Sigmoid colon (tissue), 4 donors: ENCODE results near the gene ASTN1.

Experiments
- CTCF ChIP-seq, 4 experiments: fragments of 450-650 bp in 3 of 4; fragments of 200-600 bp in 1 of 4; IDR thresholded peaks; one replicate each; pipeline ENCODE4 v1.5.1; 2016 to 2019; ENCODE audit warnings: antibody characterized with exemption in 4 of 4, mild to moderate bottlenecking in 3 of 4, moderate library complexity in 2 of 4
- POLR2AphosphoS5 ChIP-seq, 4 donors: sonication (generic); formaldehyde crosslinking; IDR thresholded peaks; one replicate each; pipeline ENCODE4 v1.6.1; 2017; ENCODE audit warnings: antibody characterized with exemption in 4 of 4

DNA sequence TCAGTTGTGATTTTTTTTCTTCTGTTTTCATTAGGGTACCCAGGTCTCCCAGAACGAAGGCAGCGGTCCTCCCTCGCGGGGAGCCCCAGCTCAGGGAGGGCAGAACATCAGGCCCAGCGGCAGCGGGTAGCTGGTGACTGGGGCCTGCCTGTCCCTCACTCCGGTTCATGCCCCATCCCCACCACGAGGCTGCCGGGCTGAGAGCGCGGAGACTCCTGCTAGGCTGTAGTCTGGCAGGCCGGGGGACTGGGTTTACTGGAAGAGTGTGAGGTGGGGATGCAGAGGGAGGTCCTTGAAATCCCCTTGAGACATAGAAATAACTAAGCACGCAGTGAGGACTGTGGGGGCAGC, 16.7 kb upstream of the ASTN1 start:
- TF ChIP-seq CTCF (IDR thresholded peaks at IDR 0.05) (no peak), POLR2AphosphoS5 (IDR thresholded peaks at IDR 0.05) (no peak)
